ENCODE results near the gene KRTAP20-2. TPM values are rescaled to one million over a fixed set of nuclear protein-coding genes. Genes with fewer than 3 reads are reported as not detected.

KRTAP20-2 gene
- total and polyA plus RNA-seq, 2 of the 8 experiments (the other 6 are each of a cell fraction or from before 2014, with no cell fraction given) = not detected

GRCh38 chr21:30646904-30647414 lies 12.0 kb downstream of the KRTAP20-2 start (continued):
- TF ChIP-seq CTBP2 (IDR thresholded peaks at IDR 0.05; ENCODE audit: borderline replicate concordance, insufficient read depth, insufficient read length, low read length) = no peak
- TF ChIP-seq TAF1 (IDR thresholded peaks at IDR 0.05; ENCODE audit: low read depth, low read length) = no peak
- no peak for TF ChIP-seq CBX5 (IDR thresholded peaks at IDR 0.05; ENCODE audit: low read depth, low read length)
- no peak for TF ChIP-seq GABPA (IDR thresholded peaks at IDR 0.05; ENCODE audit: borderline replicate concordance, insufficient read depth, low read length)
- no peak for TF ChIP-seq SP2 (IDR thresholded peaks at IDR 0.05; ENCODE audit: low read length)
- no peak for TF ChIP-seq RFX5 (IDR thresholded peaks at IDR 0.05; ENCODE audit: borderline replicate concordance, low read depth, low read length)
- TF ChIP-seq SUZ12 (IDR thresholded peaks at IDR 0.05; ENCODE audit: low read length) = no peak
- TF ChIP-seq E2F6 (IDR thresholded peaks at IDR 0.05) = no peak
